Lower leg skin (tissue), 3 donors: Measurements from ENCODE around the gene WHAMM.

Source experiments
- POLR2A ChIP-seq, 2 donors: fragments of 450-650 bp; IDR thresholded peaks; one replicate each; pipeline ENCODE4 v1.6.1; 2016 to 2017; ENCODE audit warnings: antibody characterized with exemption in 2 of 2, mild to moderate bottlenecking in 1 of 2, moderate library complexity in 1 of 2
- TF ChIP-seq, protein P1 (sequence below), 3 donors: fragments of 450-650 bp; IDR thresholded peaks; one replicate each; pipeline ENCODE4 v1.5.1; 2016; ENCODE audit warnings: antibody characterized with exemption in 3 of 3, mild to moderate bottlenecking in 3 of 3, moderate library complexity in 2 of 3

DNA sequence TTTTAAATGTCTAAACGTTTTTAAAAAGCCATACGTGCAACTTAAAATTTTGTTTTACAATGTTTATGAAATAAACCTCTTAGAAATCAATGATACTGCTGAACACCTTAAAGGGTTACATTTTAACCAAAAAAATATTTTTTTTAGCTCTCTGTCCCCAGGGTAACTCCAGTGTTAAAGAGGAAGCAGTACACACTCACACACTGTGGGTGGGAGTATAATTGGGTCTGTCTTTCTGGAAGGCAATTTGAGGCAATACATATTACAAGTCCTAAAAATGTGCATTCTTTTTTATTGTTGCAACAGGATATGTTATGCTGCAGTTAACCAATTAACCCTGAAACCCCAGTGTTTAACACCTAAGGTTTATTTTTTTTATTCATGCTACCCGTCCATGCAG, 34.1 kb downstream of the WHAMM start:
- TF ChIP-seq, protein P1, sequence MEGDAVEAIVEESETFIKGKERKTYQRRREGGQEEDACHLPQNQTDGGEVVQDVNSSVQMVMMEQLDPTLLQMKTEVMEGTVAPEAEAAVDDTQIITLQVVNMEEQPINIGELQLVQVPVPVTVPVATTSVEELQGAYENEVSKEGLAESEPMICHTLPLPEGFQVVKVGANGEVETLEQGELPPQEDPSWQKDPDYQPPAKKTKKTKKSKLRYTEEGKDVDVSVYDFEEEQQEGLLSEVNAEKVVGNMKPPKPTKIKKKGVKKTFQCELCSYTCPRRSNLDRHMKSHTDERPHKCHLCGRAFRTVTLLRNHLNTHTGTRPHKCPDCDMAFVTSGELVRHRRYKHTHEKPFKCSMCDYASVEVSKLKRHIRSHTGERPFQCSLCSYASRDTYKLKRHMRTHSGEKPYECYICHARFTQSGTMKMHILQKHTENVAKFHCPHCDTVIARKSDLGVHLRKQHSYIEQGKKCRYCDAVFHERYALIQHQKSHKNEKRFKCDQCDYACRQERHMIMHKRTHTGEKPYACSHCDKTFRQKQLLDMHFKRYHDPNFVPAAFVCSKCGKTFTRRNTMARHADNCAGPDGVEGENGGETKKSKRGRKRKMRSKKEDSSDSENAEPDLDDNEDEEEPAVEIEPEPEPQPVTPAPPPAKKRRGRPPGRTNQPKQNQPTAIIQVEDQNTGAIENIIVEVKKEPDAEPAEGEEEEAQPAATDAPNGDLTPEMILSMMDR (IDR thresholded peaks at IDR 0.05), result no peak
- TF ChIP-seq POLR2A (IDR thresholded peaks at IDR 0.05), result no peak
